ENCODE data around the gene RBMX2. TPM values are rescaled to one million over a fixed set of nuclear protein-coding genes. Genes with fewer than 3 reads are reported as not detected.

Gene RBMX2
- total and polyA plus RNA-seq, 2 of the 13 experiments (the other 11 are each of a cell fraction or from before 2014, with no cell fraction given), result 13.9 to 24.4 TPM

GRCh38 chrX:130401415-130402207, at the start of gene RBMX2 (continued):
- TF ChIP-seq, protein P1, sequence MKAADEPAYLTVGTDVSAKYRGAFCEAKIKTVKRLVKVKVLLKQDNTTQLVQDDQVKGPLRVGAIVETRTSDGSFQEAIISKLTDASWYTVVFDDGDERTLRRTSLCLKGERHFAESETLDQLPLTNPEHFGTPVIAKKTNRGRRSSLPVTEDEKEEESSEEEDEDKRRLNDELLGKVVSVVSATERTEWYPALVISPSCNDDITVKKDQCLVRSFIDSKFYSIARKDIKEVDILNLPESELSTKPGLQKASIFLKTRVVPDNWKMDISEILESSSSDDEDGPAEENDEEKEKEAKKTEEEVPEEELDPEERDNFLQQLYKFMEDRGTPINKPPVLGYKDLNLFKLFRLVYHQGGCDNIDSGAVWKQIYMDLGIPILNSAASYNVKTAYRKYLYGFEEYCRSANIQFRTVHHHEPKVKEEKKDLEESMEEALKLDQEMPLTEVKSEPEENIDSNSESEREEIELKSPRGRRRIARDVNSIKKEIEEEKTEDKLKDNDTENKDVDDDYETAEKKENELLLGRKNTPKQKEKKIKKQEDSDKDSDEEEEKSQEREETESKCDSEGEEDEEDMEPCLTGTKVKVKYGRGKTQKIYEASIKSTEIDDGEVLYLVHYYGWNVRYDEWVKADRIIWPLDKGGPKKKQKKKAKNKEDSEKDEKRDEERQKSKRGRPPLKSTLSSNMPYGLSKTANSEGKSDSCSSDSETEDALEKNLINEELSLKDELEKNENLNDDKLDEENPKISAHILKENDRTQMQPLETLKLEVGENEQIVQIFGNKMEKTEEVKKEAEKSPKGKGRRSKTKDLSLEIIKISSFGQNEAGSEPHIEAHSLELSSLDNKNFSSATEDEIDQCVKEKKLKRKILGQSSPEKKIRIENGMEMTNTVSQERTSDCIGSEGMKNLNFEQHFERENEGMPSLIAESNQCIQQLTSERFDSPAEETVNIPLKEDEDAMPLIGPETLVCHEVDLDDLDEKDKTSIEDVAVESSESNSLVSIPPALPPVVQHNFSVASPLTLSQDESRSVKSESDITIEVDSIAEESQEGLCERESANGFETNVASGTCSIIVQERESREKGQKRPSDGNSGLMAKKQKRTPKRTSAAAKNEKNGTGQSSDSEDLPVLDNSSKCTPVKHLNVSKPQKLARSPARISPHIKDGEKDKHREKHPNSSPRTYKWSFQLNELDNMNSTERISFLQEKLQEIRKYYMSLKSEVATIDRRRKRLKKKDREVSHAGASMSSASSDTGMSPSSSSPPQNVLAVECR (CRISPR knock-in tag; IDR thresholded peaks at IDR 0.05; ENCODE audit: borderline replicate concordance), result peak; percentile 51; the same call in 1 of the 2 replicates
- TF ChIP-seq ZBTB8A (CRISPR knock-in tag; IDR thresholded peaks at IDR 0.05; ENCODE audit: borderline replicate concordance, low read depth) (no peak), ZNF496 (CRISPR knock-in tag; IDR thresholded peaks at IDR 0.05; ENCODE audit: insufficient replicate concordance) (no peak), HNRNPH1 (optimal IDR thresholded peaks at IDR 0.05; ENCODE audit: low read depth, low read length) (no peak), ZFP1 (CRISPR knock-in tag; IDR thresholded peaks at IDR 0.05) (no peak), CBX5 (CRISPR knock-in tag; IDR thresholded peaks at IDR 0.05; ENCODE audit: borderline replicate concordance) (no peak), PHF8 (CRISPR knock-in tag; IDR thresholded peaks at IDR 0.05) (peak; percentile 72), NFYC (CRISPR knock-in tag; IDR thresholded peaks at IDR 0.05) (peak; percentile 34; the same call in 1 of the 2 replicates), HNRNPLL (IDR thresholded peaks at IDR 0.05; ENCODE audit: low read depth, low read length, poor library complexity, severe bottlenecking) (peak; percentile 47), TFDP2 (CRISPR knock-in tag; IDR thresholded peaks at IDR 0.05) (no peak; the same call in 1 of the 2 replicates), NR2C2 (CRISPR knock-in tag; IDR thresholded peaks at IDR 0.05; ENCODE audit: borderline replicate concordance) (peak; percentile 95), ELF1 (CRISPR knock-in tag; IDR thresholded peaks at IDR 0.05) (peak; percentile 55; the same call in 1 of the 2 replicates), PHF20 (CRISPR knock-in tag; IDR thresholded peaks at IDR 0.05) (peak; percentile 77)
- TF ChIP-seq, protein P2, sequence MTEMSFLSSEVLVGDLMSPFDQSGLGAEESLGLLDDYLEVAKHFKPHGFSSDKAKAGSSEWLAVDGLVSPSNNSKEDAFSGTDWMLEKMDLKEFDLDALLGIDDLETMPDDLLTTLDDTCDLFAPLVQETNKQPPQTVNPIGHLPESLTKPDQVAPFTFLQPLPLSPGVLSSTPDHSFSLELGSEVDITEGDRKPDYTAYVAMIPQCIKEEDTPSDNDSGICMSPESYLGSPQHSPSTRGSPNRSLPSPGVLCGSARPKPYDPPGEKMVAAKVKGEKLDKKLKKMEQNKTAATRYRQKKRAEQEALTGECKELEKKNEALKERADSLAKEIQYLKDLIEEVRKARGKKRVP (CRISPR knock-in tag; IDR thresholded peaks at IDR 0.05), result no peak
- TF ChIP-seq, protein P3, sequence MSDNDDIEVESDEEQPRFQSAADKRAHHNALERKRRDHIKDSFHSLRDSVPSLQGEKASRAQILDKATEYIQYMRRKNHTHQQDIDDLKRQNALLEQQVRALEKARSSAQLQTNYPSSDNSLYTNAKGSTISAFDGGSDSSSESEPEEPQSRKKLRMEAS (IDR thresholded peaks at IDR 0.05), result peak; percentile 22; the same call in 1 of the 2 replicates
- TF ChIP-seq, protein P4, sequence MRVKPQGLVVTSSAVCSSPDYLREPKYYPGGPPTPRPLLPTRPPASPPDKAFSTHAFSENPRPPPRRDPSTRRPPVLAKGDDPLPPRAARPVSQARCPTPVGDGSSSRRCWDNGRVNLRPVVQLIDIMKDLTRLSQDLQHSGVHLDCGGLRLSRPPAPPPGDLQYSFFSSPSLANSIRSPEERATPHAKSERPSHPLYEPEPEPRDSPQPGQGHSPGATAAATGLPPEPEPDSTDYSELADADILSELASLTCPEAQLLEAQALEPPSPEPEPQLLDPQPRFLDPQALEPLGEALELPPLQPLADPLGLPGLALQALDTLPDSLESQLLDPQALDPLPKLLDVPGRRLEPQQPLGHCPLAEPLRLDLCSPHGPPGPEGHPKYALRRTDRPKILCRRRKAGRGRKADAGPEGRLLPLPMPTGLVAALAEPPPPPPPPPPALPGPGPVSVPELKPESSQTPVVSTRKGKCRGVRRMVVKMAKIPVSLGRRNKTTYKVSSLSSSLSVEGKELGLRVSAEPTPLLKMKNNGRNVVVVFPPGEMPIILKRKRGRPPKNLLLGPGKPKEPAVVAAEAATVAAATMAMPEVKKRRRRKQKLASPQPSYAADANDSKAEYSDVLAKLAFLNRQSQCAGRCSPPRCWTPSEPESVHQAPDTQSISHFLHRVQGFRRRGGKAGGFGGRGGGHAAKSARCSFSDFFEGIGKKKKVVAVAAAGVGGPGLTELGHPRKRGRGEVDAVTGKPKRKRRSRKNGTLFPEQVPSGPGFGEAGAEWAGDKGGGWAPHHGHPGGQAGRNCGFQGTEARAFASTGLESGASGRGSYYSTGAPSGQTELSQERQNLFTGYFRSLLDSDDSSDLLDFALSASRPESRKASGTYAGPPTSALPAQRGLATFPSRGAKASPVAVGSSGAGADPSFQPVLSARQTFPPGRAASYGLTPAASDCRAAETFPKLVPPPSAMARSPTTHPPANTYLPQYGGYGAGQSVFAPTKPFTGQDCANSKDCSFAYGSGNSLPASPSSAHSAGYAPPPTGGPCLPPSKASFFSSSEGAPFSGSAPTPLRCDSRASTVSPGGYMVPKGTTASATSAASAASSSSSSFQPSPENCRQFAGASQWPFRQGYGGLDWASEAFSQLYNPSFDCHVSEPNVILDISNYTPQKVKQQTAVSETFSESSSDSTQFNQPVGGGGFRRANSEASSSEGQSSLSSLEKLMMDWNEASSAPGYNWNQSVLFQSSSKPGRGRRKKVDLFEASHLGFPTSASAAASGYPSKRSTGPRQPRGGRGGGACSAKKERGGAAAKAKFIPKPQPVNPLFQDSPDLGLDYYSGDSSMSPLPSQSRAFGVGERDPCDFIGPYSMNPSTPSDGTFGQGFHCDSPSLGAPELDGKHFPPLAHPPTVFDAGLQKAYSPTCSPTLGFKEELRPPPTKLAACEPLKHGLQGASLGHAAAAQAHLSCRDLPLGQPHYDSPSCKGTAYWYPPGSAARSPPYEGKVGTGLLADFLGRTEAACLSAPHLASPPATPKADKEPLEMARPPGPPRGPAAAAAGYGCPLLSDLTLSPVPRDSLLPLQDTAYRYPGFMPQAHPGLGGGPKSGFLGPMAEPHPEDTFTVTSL (CRISPR knock-in tag; IDR thresholded peaks at IDR 0.05; ENCODE audit: borderline replicate concordance), result 0 out of 2 replicates have a peak, but pooled peaks have one; percentile 33
